GM21526 (cell line): ENCODE measurements around the gene PLCH2.

Experiments used
- ATAC-seq: cut with Tn5 transposase; IDR thresholded peaks from one replicate; pipeline ENCODE4 v1.9.1; 2021; ENCODE audit warnings: moderate library complexity; ENCODE audit not compliant: unreplicated experiment, low FRiP score

The PLCH2 gene

GRCh38 chr1:2496746-2497145, 20.7 kb downstream of the PLCH2 start:
- ATAC-seq, result no peak

GRCh38 chr1:2497891-2498290, 21.8 kb downstream of the PLCH2 start:
- no peak for ATAC-seq

GRCh38 chr1:2498648-2499047, 22.6 kb downstream of the PLCH2 start:
- ATAC-seq, result no peak

- no peak for ATAC-seq
These were observed 23.2 kb downstream of the PLCH2 start for GRCh38 chr1:2499260-2499659.

GRCh38 chr1:2499986-2500596, 24.0 kb downstream of the PLCH2 start:
- ATAC-seq, result no peak

- no peak for ATAC-seq
These were observed 25.1 kb downstream of the PLCH2 start for GRCh38 chr1:2501041-2501819.

- ATAC-seq, result no peak
These were observed 25.7 kb downstream of the PLCH2 start for GRCh38 chr1:2501820-2502119.

- ATAC-seq, result no peak
These were observed 26.1 kb downstream of the PLCH2 start for GRCh38 chr1:2502210-2502609.

GRCh38 chr1:2502661-2503553, 26.8 kb downstream of the PLCH2 start:
- ATAC-seq, result no peak

GRCh38 chr1:2503554-2504224, 27.6 kb downstream of the PLCH2 start:
- no peak for ATAC-seq

- no peak for ATAC-seq
These were observed 28.3 kb downstream of the PLCH2 start for GRCh38 chr1:2504225-2504948.

GRCh38 chr1:2504949-2505272, 28.8 kb downstream of the PLCH2 start:
- ATAC-seq, result no peak

GRCh38 chr1:2505461-2505994, 29.4 kb downstream of the PLCH2 start:
- ATAC-seq, result no peak

- ATAC-seq, result no peak
These were observed 30.1 kb downstream of the PLCH2 start for GRCh38 chr1:2506007-2506860.

GRCh38 chr1:2506901-2507565, 30.9 kb downstream of the PLCH2 start:
- no peak for ATAC-seq

GRCh38 chr1:2507744-2508155, 31.7 kb downstream of the PLCH2 start:
- no peak for ATAC-seq

- ATAC-seq, result no peak
These were observed 32.1 kb downstream of the PLCH2 start for GRCh38 chr1:2508180-2508579.

GRCh38 chr1:2508751-2509150, 32.7 kb downstream of the PLCH2 start:
- ATAC-seq, result no peak

- no peak for ATAC-seq
These were observed 33.5 kb downstream of the PLCH2 start for GRCh38 chr1:2509589-2509988.
